Activated CD4-positive, alpha-beta T cell treated with anti-CD3 and anti-CD28 coated beads for 1 hour (primary cell): ENCODE measurements around the gene SHROOM3.
"Not testable (repeated sequence)": the region's sequence is repeated elsewhere in the genome, so short reads cannot be mapped to it uniquely, and the experiment has no call there.

ENCODE experiments used
- DNase-seq: peaks from one replicate; pipeline ENCODE4 v3.0.0-alpha.2; 2020

The SHROOM3 gene

DNA sequence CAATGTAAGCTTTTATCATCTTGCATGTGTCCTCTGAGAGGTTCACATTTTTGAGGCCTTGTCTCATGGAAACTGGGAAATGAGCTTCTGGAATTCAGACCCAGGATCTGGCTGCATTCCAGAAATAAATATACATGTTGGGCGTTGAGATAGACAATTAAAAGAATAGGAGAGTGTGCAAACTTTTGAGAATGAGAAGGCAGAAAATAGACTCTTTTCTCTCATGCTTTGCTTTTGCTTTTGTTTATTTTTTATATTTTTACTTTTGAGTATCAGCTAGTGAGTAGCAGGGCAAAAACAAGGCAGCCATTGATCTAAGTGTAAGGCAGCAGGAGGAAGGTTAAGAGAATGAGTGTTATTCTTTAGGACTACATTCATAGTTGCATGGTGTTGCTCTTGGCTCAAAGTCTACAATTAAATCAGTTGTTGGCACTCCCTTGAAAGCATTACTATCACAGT lies 12.4 kb downstream of the SHROOM3 start:
- no peak for DNase-seq

GRCh38 chr4:76448211-76448610 lies 13.2 kb downstream of the SHROOM3 start:
- no peak for DNase-seq

- DNase-seq, result no peak
Observed at GRCh38 chr4:76449362-76449767, 14.3 kb downstream of the SHROOM3 start.

- DNase-seq, result no peak
Observed at GRCh38 chr4:76449833-76450232, 14.8 kb downstream of the SHROOM3 start.

DNA sequence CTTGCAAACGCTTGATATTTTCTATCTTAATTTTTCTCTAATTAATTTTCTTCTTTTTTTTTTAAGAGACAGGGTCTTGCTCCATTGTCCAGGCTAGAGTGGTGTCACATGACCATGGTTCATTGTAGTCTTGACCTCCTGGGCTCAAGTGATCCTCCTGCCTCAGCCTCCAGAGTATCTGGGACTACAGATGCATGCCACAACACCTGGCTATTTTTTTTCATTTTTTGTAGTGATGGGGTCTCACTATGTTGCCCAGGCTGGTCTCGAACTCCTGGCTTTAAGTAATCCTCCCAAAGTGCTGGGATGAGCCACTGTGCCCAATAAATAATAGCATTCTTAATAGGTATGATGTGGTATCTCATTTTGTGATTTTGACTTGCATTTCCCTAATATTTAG lies 18.2 kb downstream of the SHROOM3 start:
- DNase-seq, result no peak

GRCh38 chr4:76454073-76454472 lies 19.0 kb downstream of the SHROOM3 start:
- DNase-seq, result not testable (repeated sequence)

DNA sequence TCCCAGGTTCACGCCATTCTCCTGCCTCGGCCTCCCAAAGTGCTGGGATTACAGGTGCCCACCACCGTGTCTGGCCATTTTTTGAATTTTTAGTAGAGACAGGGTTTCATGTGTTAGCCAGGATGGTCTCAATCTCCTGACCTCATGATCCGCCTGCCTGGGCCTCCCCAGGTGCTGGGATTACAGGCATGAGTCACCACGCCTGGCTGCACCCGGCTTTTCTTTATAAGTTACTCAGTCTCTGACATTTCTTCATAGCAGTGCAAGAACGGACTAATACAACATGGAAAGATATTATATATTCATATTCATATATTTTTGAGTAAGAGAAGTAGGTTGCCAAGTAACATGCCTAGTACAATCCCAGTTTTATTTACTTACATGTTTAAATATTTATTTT lies 22.9 kb downstream of the SHROOM3 start:
- DNase-seq, result no peak

GRCh38 chr4:76458297-76458696 lies 23.3 kb downstream of the SHROOM3 start:
- DNase-seq, result no peak

DNA sequence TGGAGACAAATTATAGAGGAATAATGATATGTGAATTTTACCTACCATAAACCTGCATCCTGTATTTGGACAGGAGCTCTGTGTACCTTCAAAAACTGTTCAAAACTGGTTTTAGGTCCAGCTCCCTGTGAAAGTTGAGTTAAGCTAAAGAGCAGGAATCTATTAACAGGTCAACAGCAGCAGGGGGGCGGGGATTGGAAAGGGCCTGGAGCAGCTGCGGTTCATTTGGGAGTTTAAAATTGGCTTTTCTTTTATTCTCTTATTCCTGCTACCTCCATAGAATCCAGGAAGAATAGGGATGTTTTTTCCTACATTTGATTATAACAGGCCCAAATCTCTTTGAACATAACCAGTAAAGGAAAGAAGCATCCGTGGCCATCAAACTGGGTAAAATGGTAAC lies 23.8 kb downstream of the SHROOM3 start:
- DNase-seq, result no peak

DNA sequence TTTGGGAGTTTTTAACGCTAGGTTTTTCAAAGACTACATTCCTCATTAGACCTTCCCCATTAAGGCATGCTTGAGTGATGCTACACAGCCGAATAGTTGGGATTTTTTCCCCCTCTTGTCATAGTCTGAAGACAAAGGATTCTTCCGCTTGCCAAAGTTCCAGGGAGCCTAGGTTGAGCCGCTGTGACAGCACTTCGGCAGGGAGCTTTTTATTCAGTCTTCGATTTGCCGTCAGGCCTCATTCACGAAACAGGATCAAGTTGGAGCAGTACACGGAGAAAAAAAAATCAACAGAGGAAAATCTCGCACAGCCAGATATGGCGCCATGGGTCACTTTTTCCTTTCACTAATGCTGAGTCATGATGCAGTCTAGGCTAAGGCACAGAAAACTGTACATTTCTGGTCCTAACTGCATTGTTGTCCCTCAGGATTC lies 24.3 kb downstream of the SHROOM3 start:
- no peak for DNase-seq

GRCh38 chr4:76463568-76463967 lies 28.5 kb downstream of the SHROOM3 start:
- DNase-seq, result no peak

DNA sequence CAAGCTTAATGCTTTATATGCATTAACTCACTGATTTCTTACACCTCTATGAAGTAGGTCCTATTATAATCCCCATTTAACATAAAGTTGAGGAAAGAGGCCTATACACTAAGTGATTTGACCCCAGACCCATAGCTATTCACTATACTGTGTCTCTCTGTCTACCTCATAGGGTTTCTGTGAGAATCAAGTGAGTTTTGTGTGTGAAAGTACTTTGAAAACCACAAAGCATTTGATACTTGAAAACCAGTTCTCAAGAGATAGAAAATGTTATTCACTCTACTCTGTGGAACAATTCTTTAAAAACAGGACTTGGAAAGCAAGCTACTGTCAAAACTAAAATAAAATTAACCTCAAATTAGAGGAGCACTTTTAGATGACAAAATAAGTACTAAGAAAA lies 35.0 kb downstream of the SHROOM3 start:
- DNase-seq, result no peak

- DNase-seq, result no peak
Observed at GRCh38 chr4:76470532-76470931, 35.5 kb downstream of the SHROOM3 start.

DNA sequence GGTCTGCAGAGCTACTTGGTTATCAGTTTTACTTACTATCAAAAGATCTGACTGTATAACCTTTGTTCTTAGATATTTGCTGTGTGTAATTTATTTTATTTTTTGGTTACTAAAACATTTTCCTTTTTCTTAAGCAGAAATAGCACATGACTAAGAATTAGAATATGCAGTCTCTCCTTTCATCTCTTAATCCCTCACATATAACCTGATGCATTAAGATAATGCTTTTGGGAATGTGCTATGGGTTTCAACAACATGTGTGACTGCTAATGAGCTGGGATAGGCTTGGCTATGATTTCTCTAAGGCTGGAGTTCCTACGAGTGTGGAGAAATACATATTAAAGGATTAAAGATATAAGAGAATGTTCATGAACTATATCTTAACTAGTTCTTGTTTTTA lies 41.5 kb downstream of the SHROOM3 start:
- no peak for DNase-seq

GRCh38 chr4:76484654-76485053 lies 49.6 kb downstream of the SHROOM3 start:
- DNase-seq, result no peak

- no peak for DNase-seq
Observed at GRCh38 chr4:76485450-76485849, 50.4 kb downstream of the SHROOM3 start.

DNA sequence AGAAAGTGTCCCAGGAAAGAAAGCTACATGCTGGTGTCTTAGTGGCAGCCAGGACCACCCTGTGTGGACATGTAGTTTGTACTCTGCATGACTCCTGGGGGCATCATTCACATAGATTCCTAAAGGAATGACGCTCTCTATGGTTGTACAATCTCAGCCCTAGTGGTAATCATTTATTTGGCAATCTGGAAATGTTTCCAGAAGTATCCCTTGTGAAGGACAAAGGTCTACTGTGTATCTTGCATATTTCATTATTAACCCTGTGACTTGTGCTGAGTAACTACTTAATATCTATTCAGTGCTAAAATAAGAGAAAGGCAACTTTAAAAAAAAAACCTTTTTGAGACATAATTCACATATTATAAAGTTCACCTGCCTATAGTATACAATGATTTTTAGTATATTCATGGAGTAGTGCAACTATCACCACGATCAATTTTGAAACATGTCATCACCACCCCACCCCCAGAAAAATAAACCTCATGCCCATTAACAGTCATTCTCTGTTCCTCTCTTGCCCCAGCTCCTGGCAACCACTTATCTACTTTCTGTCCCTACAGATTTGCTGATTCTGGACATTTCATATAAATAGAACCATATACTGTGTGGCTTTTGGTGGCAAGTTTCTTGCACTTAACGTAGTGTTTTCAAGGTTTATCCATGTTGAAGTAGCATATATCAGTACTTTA lies 51.7 kb downstream of the SHROOM3 start:
- DNase-seq, result no peak

DNA sequence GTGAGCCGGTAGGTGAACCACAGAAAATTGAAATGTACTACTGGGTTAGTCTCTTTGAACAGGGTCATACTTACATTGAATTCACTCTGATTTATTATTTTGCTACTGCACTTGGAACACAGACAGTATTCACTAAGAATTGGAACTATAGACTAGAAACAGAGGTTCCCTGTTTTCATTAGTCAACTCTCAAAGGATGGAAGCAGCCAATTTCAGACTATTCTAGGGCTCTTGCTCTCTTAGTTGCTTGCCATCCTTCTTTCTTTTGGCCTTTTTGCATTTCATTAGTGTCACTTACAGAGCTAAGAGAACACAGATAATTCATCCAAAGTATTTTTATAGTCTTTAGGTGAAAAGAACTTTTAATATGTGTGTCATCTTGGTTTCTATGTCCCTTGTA lies 52.6 kb downstream of the SHROOM3 start:
- DNase-seq, result no peak

DNA sequence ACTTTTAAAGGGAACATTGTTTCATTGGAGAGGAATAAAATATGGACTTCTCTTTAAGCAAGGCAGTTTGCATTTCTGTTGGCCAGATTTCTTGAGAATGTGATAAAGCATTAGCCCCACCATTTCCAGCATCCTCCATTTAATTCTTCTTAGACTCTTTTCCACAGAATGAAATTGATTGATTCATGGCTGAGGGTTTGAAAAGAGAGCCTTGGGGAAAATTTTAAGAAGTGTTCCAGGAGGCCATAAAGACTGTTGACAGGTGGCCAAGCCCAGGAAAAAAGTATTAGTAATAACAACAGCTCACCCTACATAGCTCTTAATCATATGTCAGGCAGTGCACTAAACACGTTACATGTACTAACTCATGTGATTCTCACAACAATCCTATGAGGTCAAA lies 53.4 kb downstream of the SHROOM3 start:
- no peak for DNase-seq

DNA sequence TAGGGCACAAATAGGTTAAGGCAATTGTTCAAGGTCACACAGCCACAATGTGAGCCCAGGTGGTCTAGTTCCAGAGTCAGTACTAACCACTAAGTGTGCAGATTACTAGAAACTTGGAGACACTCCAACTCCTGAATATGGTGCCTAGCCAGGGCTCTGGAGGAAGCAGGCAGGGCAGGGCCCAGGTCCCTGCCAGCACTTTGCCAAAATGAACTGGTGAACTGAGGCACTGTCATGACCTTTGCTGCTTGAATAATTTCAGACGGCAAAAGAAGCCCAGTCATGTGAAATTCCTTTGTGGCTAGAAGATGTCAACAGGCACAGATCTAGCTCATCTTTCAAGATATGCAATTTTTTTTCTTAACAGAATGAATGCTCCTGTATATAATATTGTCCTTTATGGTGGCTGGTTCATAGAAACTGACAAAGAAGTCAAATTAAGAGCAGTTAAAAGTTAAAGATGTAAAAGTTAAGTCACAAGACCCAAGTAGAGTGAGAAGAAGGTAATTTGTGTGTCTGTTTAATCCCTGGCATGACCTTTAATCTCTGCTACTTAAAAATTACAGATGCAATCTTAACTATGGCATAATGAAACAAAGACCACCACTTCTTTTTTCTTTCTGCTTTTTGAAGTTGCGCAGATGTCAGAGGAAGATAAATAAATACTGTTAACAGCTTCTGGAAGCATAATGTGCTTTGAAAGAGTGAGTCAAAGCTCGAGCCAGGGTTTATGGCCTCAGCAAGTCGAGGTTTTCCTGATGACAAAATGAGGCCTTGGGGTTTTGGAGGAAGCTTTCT lies 54.1 kb downstream of the SHROOM3 start:
- no peak for DNase-seq

DNA sequence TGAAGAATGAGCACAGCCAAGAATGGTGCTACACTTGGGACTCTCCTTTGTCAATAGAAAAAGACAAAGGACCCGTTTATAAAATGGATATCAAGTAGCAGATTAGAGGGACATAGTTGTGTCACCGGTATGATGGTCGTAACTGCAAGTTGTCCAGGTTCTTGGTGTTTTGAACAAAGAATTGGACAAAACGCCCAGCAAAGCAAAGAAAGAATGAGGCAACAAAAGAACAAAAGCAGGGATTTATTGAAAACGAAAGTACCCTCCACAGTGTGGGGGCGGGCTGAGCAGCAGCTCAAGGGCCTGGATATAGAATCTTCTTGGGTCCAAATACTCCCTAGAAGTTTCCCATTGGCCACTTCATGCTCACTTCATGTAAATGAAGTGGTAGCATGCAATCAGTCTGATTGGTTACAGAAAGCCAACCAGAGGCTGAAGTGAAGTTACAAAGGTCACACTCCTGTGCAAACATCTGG lies 54.7 kb downstream of the SHROOM3 start:
- no peak for DNase-seq

DNA sequence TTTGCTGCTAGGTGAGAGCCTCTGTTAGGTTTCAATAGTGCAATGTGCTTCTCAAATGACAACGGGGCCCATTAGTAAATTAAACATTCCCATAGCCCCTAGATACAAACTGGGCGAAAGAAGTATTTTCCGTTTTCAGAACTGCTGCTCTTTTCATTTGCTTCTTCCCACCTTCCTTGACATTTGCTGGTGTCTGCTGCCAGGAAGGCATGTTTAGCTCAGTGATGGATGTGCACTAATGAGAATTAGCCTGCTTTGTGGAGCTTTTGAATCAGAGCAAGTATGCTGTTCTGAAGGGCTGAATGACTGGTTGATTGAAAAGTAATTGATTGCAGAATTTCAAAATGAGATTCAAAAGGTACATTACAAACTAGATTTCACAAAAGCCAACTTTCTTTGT lies 57.0 kb downstream of the SHROOM3 start:
- no peak for DNase-seq

DNA sequence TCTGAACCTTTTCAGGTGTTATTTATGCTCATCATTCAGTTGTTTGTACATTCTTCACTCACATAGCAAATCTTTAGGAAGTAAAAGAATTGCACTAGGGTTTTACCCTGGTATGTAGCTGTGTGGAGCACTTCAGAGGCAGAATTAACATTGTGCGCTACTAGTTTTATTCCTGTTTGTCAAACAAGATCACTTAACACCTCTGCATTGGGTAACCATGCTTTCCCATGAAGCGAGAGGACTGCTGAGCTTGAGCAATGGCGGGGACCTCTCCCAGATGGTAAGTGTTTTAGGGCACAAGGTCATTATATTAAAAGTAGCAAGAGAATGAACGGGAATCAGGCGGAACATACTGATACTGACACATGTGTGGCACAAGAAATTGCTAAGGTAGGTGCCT lies 59.2 kb downstream of the SHROOM3 start:
- no peak for DNase-seq

DNA sequence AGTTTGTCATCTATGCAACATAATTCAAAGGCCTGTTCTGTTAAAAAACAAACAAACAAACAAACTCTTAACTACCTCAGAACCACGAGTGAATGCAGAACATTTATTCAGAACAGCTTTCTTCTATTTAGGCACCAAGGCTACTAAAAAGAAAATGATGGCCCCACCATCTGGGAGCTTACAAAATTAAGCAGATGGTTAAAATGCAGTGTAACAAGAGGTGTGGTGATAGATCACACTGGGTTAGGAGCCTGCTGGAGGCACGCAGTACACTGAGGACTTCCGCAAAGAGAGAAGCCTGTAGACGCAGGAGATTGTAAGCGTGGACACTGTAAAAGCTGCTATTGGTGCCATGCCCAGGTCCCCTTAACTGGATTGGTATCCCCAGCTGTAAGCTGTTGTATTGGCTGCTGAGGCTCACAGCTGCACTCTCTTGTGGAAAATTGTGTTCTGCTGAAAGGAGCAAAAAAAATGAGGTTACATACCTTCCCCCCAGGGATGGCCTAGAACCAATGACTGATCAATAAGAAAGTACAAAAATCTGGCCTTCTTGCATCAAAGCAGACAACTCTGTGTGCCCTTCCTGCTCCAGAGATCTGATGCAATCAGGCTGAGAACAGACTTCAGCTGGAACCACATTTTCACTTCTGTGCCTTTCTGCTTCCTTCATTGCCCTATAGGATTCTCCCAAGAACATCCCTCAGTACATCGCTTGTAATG lies 60.0 kb downstream of the SHROOM3 start:
- no peak for DNase-seq
